HCT116 (cell line): ENCODE results near the gene PRRG1. TPM values are rescaled to one million over a fixed set of nuclear protein-coding genes. Genes with fewer than 3 reads are reported as not detected.

Experiments used
- ATAC-seq: fragments of 200-7000 bp; cut with Tn5 transposase; 2 replicates; pipeline ENCODE4 v1.9.1; 2020; ENCODE audit warnings: mild to moderate bottlenecking, moderate library complexity
- BruUV-seq: library from RNA; stranded (reverse); fragments of 400-500 nt; replicated peaks from 2 replicates; lab custom pipeline; 2021; lab: Mats Ljungman, UMichigan
- CTCF ChIA-PET: fragments of 300-600 bp; sonication (Branson Sonifier 250); formaldehyde crosslinking; loops from one replicate; lab custom pipeline; 2021; ENCODE audit warnings: antibody characterized with exemption; lab: Charles Lee
- POLR2A ChIA-PET: fragments of 300-600, 350-600 bp; sonication (Branson Sonifier 250); formaldehyde crosslinking; loops from one replicate; lab custom pipeline; 2021; ENCODE audit warnings: antibody characterized with exemption; lab: Charles Lee
- RAD21 ChIA-PET, 2 experiments: fragments of 300-600 bp; sonication (Branson Sonifier 250); formaldehyde crosslinking; loops; one replicate each; lab custom pipeline; 2023; ENCODE audit warnings: low total read pairs in 2 of 2; ENCODE audit not compliant: uncharacterized antibody in 2 of 2, unreplicated experiment in 2 of 2, low non-redundant PET in 1 of 2; lab: Charles Lee
- DNase-seq: peaks from one replicate; pipeline ENCODE4 v3.0.0-alpha.2; 2010; ENCODE audit warnings: low read depth, low spot score
- H2AFZ ChIP-seq: fragments of 200-600 bp; shearing (Covaris generic), sonication (generic); 2 replicates; pipeline ENCODE4 v1.6.1; 2017; ENCODE audit warnings: low read depth, mixed run types, mixed read lengths, antibody characterized with exemption, low read length; ENCODE audit not compliant: poor library complexity, severe bottlenecking
- H3K27ac ChIP-seq: 2 replicates; pipeline ENCODE4 v1.5.1; 2012; ENCODE audit warnings: low read depth, low read length
- H3K27me3 ChIP-seq: fragments of 200-600 bp; sonication (generic); 2 replicates; pipeline ENCODE4 v1.6.1; 2016; ENCODE audit warnings: mixed run types, low read length, mixed read lengths; ENCODE audit not compliant: insufficient read depth
- H3K36me3 ChIP-seq, 2 experiments: fragments of 200-500 bp in 1 of 2; fragments of 200-600 bp in 1 of 2; sonication (Bioruptor generic) in 1 of 2; sonication (generic) in 1 of 2; 2 replicates each; pipeline versions ENCODE4 v1.5.1 to v1.6.1; 2014 to 2016; ENCODE audit warnings: low read length in 2 of 2, inconsistent platforms in 1 of 2, mixed read lengths in 1 of 2, mixed run types in 1 of 2; ENCODE audit not compliant: insufficient read depth in 2 of 2, control insufficient read depth in 1 of 2
- H3K4me1 ChIP-seq, 2 experiments: fragments of 200-600 bp in 1 of 2; sonication (generic) in 1 of 2; 2 replicates each; pipeline versions ENCODE4 v1.5.1 to v1.6.1; 2012 to 2017; ENCODE audit warnings: low read length in 2 of 2, inconsistent platforms in 1 of 2, mild to moderate bottlenecking in 1 of 2, mixed read lengths in 1 of 2, mixed run types in 1 of 2, moderate library complexity in 1 of 2; ENCODE audit not compliant: insufficient read depth in 2 of 2, control insufficient read depth in 1 of 2
- H3K4me2 ChIP-seq: fragments of 200-600 bp; sonication (generic); 2 replicates; pipeline ENCODE4 v1.6.1; 2017; ENCODE audit warnings: mixed run types, low read length, mixed read lengths
- H3K4me3 ChIP-seq, 2 experiments: fragments of 200-600 bp in 1 of 2; sonication (generic) in 1 of 2; replicated peaks in 1 of 2; 2 replicates each; pipeline ENCODE4 v1.5.1; 2011 to 2016; ENCODE audit warnings: low read length in 2 of 2, control low read depth in 1 of 2, low read depth in 1 of 2, mild to moderate bottlenecking in 1 of 2, mixed read lengths in 1 of 2, mixed run types in 1 of 2
- H3K79me2 ChIP-seq: fragments of 200-600 bp; sonication (generic); 2 replicates; pipeline ENCODE4 v1.6.1; 2017; ENCODE audit warnings: mild to moderate bottlenecking, mixed run types, low read length, moderate library complexity, mixed read lengths; ENCODE audit not compliant: insufficient read depth
- H3K9ac ChIP-seq: fragments of 200-600 bp; sonication (generic); 2 replicates; pipeline ENCODE4 v1.6.1; 2016; ENCODE audit warnings: low read length, mixed read lengths
- H3K9me2 ChIP-seq: fragments of 200-600 bp; sonication (generic), shearing (Covaris generic); 2 replicates; pipeline ENCODE4 v1.6.1; 2017; ENCODE audit warnings: mixed run types, mild to moderate bottlenecking, moderate library complexity; ENCODE audit not compliant: insufficient read depth
- H3K9me3 ChIP-seq, 2 experiments: fragments of 200-500 bp in 1 of 2; fragments of 200-600 bp in 1 of 2; sonication (Bioruptor generic) in 1 of 2; sonication (generic) in 1 of 2; 2 replicates each; pipeline ENCODE4 v1.6.1; 2014 to 2017; ENCODE audit warnings: low read length in 2 of 2, mixed read lengths in 2 of 2, inconsistent platforms in 1 of 2, low read depth in 1 of 2, mild to moderate bottlenecking in 1 of 2, mixed run types in 1 of 2, moderate library complexity in 1 of 2; ENCODE audit not compliant: control insufficient read depth in 1 of 2, insufficient read depth in 1 of 2
- H4K20me1 ChIP-seq: fragments of 200-600 bp; sonication (generic), shearing (Covaris generic); 2 replicates; pipeline ENCODE4 v1.6.1; 2017; ENCODE audit warnings: mixed run types, mild to moderate bottlenecking, moderate library complexity; ENCODE audit not compliant: insufficient read depth
- CEBPB ChIP-seq: IDR thresholded peaks from 2 replicates; pipeline ENCODE4 v1.6.1; 2012; ENCODE audit warnings: low read depth
- ELF1 ChIP-seq: IDR thresholded peaks from 2 replicates; pipeline ENCODE4 v1.6.1; 2012; ENCODE audit warnings: low read depth, borderline replicate concordance
- EZH2 ChIP-seq: fragments of 200-600 bp; sonication (generic); IDR thresholded peaks from 2 replicates; pipeline ENCODE4 v1.6.1; 2017; ENCODE audit warnings: antibody characterized with exemption, mixed run types
- EZH2phosphoT487 ChIP-seq: fragments of 200-600 bp; IDR thresholded peaks from 2 replicates; pipeline ENCODE4 v1.6.1; 2018; ENCODE audit warnings: antibody characterized with exemption, borderline replicate concordance
- FOSL1 ChIP-seq: IDR thresholded peaks from 2 replicates; pipeline ENCODE4 v1.6.1; 2012; ENCODE audit warnings: low read depth
- JUND ChIP-seq: IDR thresholded peaks from 2 replicates; pipeline ENCODE4 v1.6.1; 2012
- POLR2A ChIP-seq: IDR thresholded peaks from 2 replicates; pipeline ENCODE4 v1.7.0; 2011; ENCODE audit warnings: borderline replicate concordance; ENCODE audit not compliant: insufficient read depth, insufficient read length; ENCODE audit errors: extremely low read depth
- POLR2AphosphoS5 ChIP-seq: IDR thresholded peaks from 2 replicates; pipeline ENCODE4 v1.6.1; 2011; ENCODE audit warnings: mild to moderate bottlenecking, low read depth, low read length, moderate library complexity
- RAD21 ChIP-seq: IDR thresholded peaks from 2 replicates; pipeline ENCODE4 v1.6.1; 2012; ENCODE audit warnings: low read depth, mild to moderate bottlenecking
- SIN3A ChIP-seq: IDR thresholded peaks from 2 replicates; pipeline ENCODE4 v1.6.1; 2012; ENCODE audit warnings: low read depth
- SP1 ChIP-seq: IDR thresholded peaks from 2 replicates; pipeline ENCODE4 v1.6.1; 2012; ENCODE audit warnings: low read depth
- SRF ChIP-seq: IDR thresholded peaks from 2 replicates; pipeline ENCODE4 v1.6.1; 2012; ENCODE audit warnings: low read depth
- TCF7L2 ChIP-seq: IDR thresholded peaks from 2 replicates; pipeline ENCODE4 v1.7.0; 2011; ENCODE audit warnings: borderline replicate concordance, inconsistent platforms; ENCODE audit not compliant: insufficient read depth, insufficient read length; ENCODE audit errors: extremely low read depth
- YY1 ChIP-seq: IDR thresholded peaks from 2 replicates; pipeline ENCODE4 v1.6.1; 2011; ENCODE audit warnings: low read length, low read depth, moderate library complexity, mild to moderate bottlenecking; ENCODE audit not compliant: insufficient replicate concordance; ENCODE audit errors: extremely low read depth
- ZFX ChIP-seq: fragments of 450-650 bp; IDR thresholded peaks from 2 replicates; pipeline ENCODE4 v1.6.1; 2017
- intact Hi-C: fragments of 100-400 bp; cut with micrococcal nuclease; formaldehyde crosslinking; loops from 2 replicates; pipeline ENCODE4 v1.10.0; 2022
- total RNA-seq: library from RNA; stranded (reverse); gene quantifications from one replicate; pipeline ENCODE4 v1.2.1, GENCODE V29; 2021; ENCODE audit not compliant: unreplicated experiment
- TF ChIP-seq, protein P1 (sequence below): IDR thresholded peaks from 2 replicates; pipeline ENCODE4 v1.6.1; 2012
- TF ChIP-seq, protein P2 (sequence below): IDR thresholded peaks from 2 replicates; pipeline ENCODE4 v1.6.1; 2012
- TF ChIP-seq, protein P3 (sequence below): IDR thresholded peaks from 2 replicates; pipeline ENCODE4 v1.6.1; 2012; ENCODE audit warnings: low read depth

Gene PRRG1
- total RNA-seq, 1 experiment from 2014 or later = 16.0 TPM

DNA sequence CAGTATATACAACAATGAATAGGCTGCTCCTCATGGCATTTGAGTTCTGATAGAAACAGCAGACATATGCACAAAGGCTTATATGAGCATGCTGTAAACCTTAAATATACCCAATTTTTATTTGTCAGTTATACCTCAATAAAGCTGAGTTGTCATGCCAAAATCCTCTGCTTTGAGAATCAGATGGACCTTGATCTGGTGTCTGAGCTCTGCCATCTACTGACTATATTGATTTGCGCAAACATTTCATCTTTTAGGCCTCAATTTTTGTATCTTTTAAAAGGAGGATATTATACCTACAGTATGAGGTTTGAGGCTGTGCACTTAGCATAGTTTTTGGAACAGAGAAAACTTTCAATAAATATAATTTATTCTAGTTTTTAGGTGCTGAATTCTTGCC, 85.2 kb downstream of the PRRG1 start:
- Histone ChIP-seq H3K27me3 (no peaks in the 10 kb centered on the region), H3K27ac (no peak overlapping the region), H3K9ac (no peak overlapping the region), H3K4me2 (no peak overlapping the region), H3K9me2 (no peaks in the 10 kb centered on the region), H2AFZ (no peak overlapping the region), H3K4me3 (no peak overlapping the region), H3K4me1 (no peaks in the 10 kb centered on the region), H3K9me3 (no peaks in the 10 kb centered on the region), H4K20me1 (no peaks in the 10 kb centered on the region), H3K79me2 (0 out of 2 replicates have a peak, but pooled peaks cover 3% of the 10 kb centered on the region), H3K36me3 (no peaks in the 10 kb centered on the region)
- POLR2A ChIA-PET = no interaction called here
- intact Hi-C loops = no loop called here
- CTCF ChIA-PET = no interaction called here
- BruUV-seq = no TSS peak
- no peak for DNase-seq
- no peak for ATAC-seq
- TF ChIP-seq, protein P1, sequence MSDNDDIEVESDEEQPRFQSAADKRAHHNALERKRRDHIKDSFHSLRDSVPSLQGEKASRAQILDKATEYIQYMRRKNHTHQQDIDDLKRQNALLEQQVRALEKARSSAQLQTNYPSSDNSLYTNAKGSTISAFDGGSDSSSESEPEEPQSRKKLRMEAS = no peak
- TF ChIP-seq ELF1 = no peak
- no peak for TF ChIP-seq EZH2phosphoT487
- TF ChIP-seq RAD21 = peak; percentile 16; the same call in 1 of the 2 replicates
- TF ChIP-seq, protein P2, sequence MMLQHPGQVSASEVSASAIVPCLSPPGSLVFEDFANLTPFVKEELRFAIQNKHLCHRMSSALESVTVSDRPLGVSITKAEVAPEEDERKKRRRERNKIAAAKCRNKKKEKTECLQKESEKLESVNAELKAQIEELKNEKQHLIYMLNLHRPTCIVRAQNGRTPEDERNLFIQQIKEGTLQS = no peak
- TF ChIP-seq POLR2A = no peak
- TF ChIP-seq TCF7L2 = no peak
- TF ChIP-seq YY1 = no peak
- TF ChIP-seq, all 23 proteins: peak for 1
- RAD21 ChIA-PET = no interaction called here

DNA sequence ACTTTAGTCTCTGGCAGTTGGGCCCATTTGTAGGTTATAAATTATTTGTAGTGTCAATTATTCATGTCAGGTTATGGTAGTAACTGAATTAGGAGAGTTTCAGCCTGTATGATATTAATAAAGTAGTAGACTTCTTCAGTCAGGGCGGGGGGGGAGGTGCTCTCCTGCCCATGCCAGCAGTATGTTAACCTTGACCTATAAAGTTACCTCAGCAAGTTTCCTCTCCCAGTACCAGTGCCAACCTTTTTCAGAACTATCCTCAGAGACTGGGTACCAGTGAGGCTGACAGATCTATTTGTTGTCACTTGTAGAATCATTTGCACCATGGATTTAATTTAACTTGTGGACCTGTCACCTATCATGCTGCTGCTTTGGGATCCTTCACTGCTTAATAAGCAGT, 88.0 kb downstream of the PRRG1 start:
- Histone ChIP-seq H3K4me3 (no peak overlapping the region), H4K20me1 (no peaks in the 10 kb centered on the region), H2AFZ (no peak overlapping the region), H3K79me2 (0 out of 2 replicates have a peak, but pooled peaks cover 3% of the 10 kb centered on the region), H3K36me3 (no peaks in the 10 kb centered on the region; a peak in 1 of 4 replicates), H3K4me1 (no peaks in the 10 kb centered on the region), H3K9ac (no peak overlapping the region), H3K4me2 (no peak overlapping the region), H3K27ac (no peak overlapping the region), H3K9me3 (no peaks in the 10 kb centered on the region), H3K27me3 (no peaks in the 10 kb centered on the region), H3K9me2 (no peaks in the 10 kb centered on the region)
- no TSS peak for BruUV-seq
- POLR2A ChIA-PET = no interaction called here
- no peak for DNase-seq
- RAD21 ChIA-PET = no interaction called here
- no peak for ATAC-seq
- intact Hi-C loops = no loop called here
- CTCF ChIA-PET = no interaction called here
- no peak for TF ChIP-seq CEBPB
- no peak for TF ChIP-seq TCF7L2
- no peak for TF ChIP-seq JUND
- TF ChIP-seq SIN3A = no peak
- TF ChIP-seq EZH2 = no peak
- TF ChIP-seq POLR2AphosphoS5 = no peak
- TF ChIP-seq EZH2phosphoT487 = no peak
- no peak for TF ChIP-seq SP1
- TF ChIP-seq, protein P3, sequence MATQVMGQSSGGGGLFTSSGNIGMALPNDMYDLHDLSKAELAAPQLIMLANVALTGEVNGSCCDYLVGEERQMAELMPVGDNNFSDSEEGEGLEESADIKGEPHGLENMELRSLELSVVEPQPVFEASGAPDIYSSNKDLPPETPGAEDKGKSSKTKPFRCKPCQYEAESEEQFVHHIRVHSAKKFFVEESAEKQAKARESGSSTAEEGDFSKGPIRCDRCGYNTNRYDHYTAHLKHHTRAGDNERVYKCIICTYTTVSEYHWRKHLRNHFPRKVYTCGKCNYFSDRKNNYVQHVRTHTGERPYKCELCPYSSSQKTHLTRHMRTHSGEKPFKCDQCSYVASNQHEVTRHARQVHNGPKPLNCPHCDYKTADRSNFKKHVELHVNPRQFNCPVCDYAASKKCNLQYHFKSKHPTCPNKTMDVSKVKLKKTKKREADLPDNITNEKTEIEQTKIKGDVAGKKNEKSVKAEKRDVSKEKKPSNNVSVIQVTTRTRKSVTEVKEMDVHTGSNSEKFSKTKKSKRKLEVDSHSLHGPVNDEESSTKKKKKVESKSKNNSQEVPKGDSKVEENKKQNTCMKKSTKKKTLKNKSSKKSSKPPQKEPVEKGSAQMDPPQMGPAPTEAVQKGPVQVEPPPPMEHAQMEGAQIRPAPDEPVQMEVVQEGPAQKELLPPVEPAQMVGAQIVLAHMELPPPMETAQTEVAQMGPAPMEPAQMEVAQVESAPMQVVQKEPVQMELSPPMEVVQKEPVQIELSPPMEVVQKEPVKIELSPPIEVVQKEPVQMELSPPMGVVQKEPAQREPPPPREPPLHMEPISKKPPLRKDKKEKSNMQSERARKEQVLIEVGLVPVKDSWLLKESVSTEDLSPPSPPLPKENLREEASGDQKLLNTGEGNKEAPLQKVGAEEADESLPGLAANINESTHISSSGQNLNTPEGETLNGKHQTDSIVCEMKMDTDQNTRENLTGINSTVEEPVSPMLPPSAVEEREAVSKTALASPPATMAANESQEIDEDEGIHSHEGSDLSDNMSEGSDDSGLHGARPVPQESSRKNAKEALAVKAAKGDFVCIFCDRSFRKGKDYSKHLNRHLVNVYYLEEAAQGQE = no peak
- TF ChIP-seq POLR2A = no peak
- TF ChIP-seq FOSL1 = no peak
- TF ChIP-seq SRF = no peak
- TF ChIP-seq, protein P1 = no peak
- TF ChIP-seq ZFX = no peak
